Medulla oblongata (tissue), 1 donor: Measurements from ENCODE around the gene AKAIN1.

Source experiments
- DNase-seq: peaks from one replicate; pipeline ENCODE4 v3.0.0-alpha.2; 2015; ENCODE audit errors: extremely low spot score

AKAIN1 gene

GRCh38 chr18:5093902-5094301 is 103.2 kb downstream of the AKAIN1 start:
- DNase-seq: no peak
